Adrenal gland (tissue), 12 donors: ENCODE data around the gene ZNF783. TPM values are rescaled to one million over a fixed set of nuclear protein-coding genes. Genes with fewer than 3 reads are reported as not detected.

Experiments
- DNase-seq, 7 donors: peaks; one replicate each; pipeline ENCODE4 v3.0.0-alpha.2; 2019 to 2020
- H3K27ac ChIP-seq, 5 donors: fragments of 200-600 bp; sonication (generic) in 4 of 5; 1 replicate in 3 of 5; 2 replicates in 2 of 5; pipeline versions ENCODE4 v1.5.1 to v1.8.0; 2016 to 2020; ENCODE audit warnings: mild to moderate bottlenecking in 1 of 5
- H3K27me3 ChIP-seq: fragments of 200-600 bp; 2 replicates; pipeline ENCODE4 v1.8.0; 2021
- H3K36me3 ChIP-seq, 2 donors: fragments of 200-600 bp; replicated peaks in 1 of 2; 1 replicate in 1 of 2; 2 replicates in 1 of 2; pipeline versions ENCODE4 v1.5.1 to v1.8.0; 2018 to 2022
- H3K4me1 ChIP-seq, 2 donors: fragments of 200-600 bp; replicated peaks in 1 of 2; 1 replicate in 1 of 2; 2 replicates in 1 of 2; pipeline versions ENCODE4 v1.5.1 to v1.8.0; 2018 to 2021
- H3K4me3 ChIP-seq, 4 donors: fragments of 200-600 bp; sonication (generic) in 3 of 4; one replicate each; pipeline ENCODE4 v1.5.1; 2016 to 2018
- H3K9me3 ChIP-seq, 3 donors: fragments of 200-600 bp; sonication (generic) in 1 of 3; replicated peaks in 1 of 3; 1 replicate in 2 of 3; 2 replicates in 1 of 3; pipeline versions ENCODE4 v1.5.1 to v1.8.0; 2016 to 2021
- POLR2A ChIP-seq, 2 donors: fragments of 450-650 bp; IDR thresholded peaks; one replicate each; pipeline ENCODE4 v1.6.1; 2017; ENCODE audit warnings: antibody characterized with exemption in 2 of 2, mild to moderate bottlenecking in 2 of 2, moderate library complexity in 1 of 2
- WGBS, 4 donors: extraction: QIAGEN DNeasy Blood & Tissue Kit in 2 of 4; methylation state at CpG; one replicate each; pipeline versions ENCODE4 v1.1.5 to v1.1.7; 2013 to 2017; 5-methylcytosine and 5-hydroxymethylcytosine counted together
- intact Hi-C, 2 donors: fragments of 100-400 bp; cut with DNase I; formaldehyde crosslinking; loops; one replicate each; pipeline versions ENCODE4 v1.14.1 to v1.15.0; 2022 to 2023
- polyA plus RNA-seq, 3 donors: library from polyadenylated mRNA; stranded (reverse); fragments of 200-250 nt in 2 of 3; fragments of 350-450 nt in 1 of 3; fragmentation: Illumina TruSeq in 1 of 3; extraction: RNeasy Lipid Tissue Mini Kit (QIAGEN cat#74804) in 1 of 3; gene quantifications; one replicate each; pipeline ENCODE4 v1.2.3, GENCODE V29; 2013 to 2014
- total RNA-seq, 9 donors: library from RNA; depleted of rRNA in 4 of 9; stranded (reverse); fragments of >200 nt in 4 of 9; fragments of 120-200 nt in 1 of 9; fragmentation: NEBNext Ultra II Directional in 1 of 9; extraction: Animal tissue kit (Norgen Biotek cat#: 25700) in 1 of 9; gene quantifications; one replicate each; pipeline versions ENCODE4 v1.1.0 to v1.2.4, GENCODE V29; 2013 to 2023
- TF ChIP-seq, protein P1 (sequence below), 6 experiments: fragments of 450-650 bp in 4 of 6; fragments of 200-600 bp in 2 of 6; sonication (generic) in 1 of 6; IDR thresholded peaks; 1 replicate in 5 of 6; 2 replicates in 1 of 6; pipeline versions ENCODE4 v1.5.1 to v1.8.0; 2016 to 2021; ENCODE audit warnings: antibody characterized with exemption in 6 of 6, mild to moderate bottlenecking in 2 of 6, moderate library complexity in 1 of 6
- donor health status: healthy with polysubstance abuse.
- donor health status: Bipolar disorder and iron deficiency.
- donor health status: DM: yes; HTN: yes; CAD: no.
- donor health status: DM: no; HTN: no; CAD: no.
- donor health status: DM: no; HTN: no; CAD: no.
- donor health status: DM: yes; HTN: yes; CAD: no.

ZNF783 gene
- total and polyA plus RNA-seq, 12 donors = 3.2 to 23.6 (median 8.5) TPM

DNA sequence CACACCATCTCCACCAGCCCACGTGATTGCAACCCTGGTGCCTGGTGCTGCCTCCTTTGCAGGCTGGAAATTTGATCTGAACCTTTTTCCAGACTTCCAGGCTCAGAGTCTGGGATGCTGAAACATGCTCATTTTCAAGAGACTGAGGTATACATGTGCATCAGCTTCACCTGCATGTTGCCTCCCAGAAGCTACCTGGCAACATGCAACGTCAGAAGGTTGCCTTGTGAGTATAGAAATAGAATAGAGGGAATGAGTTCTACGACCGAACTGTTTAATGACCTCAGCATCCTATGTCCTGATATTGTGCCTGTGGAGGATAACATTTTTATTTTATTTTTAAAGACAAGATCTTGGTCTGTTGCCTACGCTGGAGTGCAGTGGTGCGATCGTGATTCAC lies 24.5 kb upstream of the ZNF783 start:
- Histone ChIP-seq H3K4me3 (no peak overlapping the region), H3K36me3 (no peaks in the 10 kb centered on the region), H3K27ac (no peak overlapping the region), H3K4me1 (peaks cover 10 to 25% of the 10 kb centered on the region in 2 donors), H3K9me3 (no peaks in the 10 kb centered on the region), H3K27me3 (no peaks in the 10 kb centered on the region)
- DNase-seq = no peak
- TF ChIP-seq POLR2A (IDR thresholded peaks at IDR 0.05) = no peak
- TF ChIP-seq, protein P1, sequence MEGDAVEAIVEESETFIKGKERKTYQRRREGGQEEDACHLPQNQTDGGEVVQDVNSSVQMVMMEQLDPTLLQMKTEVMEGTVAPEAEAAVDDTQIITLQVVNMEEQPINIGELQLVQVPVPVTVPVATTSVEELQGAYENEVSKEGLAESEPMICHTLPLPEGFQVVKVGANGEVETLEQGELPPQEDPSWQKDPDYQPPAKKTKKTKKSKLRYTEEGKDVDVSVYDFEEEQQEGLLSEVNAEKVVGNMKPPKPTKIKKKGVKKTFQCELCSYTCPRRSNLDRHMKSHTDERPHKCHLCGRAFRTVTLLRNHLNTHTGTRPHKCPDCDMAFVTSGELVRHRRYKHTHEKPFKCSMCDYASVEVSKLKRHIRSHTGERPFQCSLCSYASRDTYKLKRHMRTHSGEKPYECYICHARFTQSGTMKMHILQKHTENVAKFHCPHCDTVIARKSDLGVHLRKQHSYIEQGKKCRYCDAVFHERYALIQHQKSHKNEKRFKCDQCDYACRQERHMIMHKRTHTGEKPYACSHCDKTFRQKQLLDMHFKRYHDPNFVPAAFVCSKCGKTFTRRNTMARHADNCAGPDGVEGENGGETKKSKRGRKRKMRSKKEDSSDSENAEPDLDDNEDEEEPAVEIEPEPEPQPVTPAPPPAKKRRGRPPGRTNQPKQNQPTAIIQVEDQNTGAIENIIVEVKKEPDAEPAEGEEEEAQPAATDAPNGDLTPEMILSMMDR (IDR thresholded peaks at IDR 0.05) = no peak
- 57 to 67% (median 60%) methylated on average over 7 of the region's 7 CpGs for WGBS, 4 donors
- intact Hi-C loops = no loop called here

DNA sequence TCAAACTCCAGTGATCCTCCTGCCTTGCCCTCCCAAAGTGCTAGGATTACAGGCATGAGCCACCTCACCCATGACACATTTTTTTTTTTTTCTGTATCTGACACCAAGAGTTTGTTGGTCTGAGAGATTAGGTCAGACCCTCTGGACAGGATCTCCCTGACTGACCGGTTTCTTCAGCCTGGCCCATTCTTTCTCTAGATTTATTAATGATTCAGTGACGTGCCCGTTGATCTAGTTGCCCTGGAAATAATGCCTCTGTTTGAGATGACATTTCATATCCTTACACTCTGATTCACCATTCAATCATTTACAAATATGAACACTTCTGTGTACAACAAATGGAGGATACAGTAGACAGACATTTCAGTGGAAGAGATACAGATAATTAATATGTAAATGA lies 23.9 kb upstream of the ZNF783 start:
- Histone ChIP-seq H3K27ac (no peak overlapping the region), H3K4me3 (no peak overlapping the region), H3K36me3 (no peaks in the 10 kb centered on the region), H3K27me3 (no peaks in the 10 kb centered on the region), H3K4me1 (peaks cover 10 to 27% of the 10 kb centered on the region in 2 donors), H3K9me3 (no peaks in the 10 kb centered on the region)
- DNase-seq = no peak
- intact Hi-C loops = no loop called here
- TF ChIP-seq, protein P1 (IDR thresholded peaks at IDR 0.05) = no peak
- no peak for TF ChIP-seq POLR2A (IDR thresholded peaks at IDR 0.05)
- 59 to 68% (median 64%) methylated on average over 3 of the region's 3 CpGs for WGBS, 4 donors

DNA sequence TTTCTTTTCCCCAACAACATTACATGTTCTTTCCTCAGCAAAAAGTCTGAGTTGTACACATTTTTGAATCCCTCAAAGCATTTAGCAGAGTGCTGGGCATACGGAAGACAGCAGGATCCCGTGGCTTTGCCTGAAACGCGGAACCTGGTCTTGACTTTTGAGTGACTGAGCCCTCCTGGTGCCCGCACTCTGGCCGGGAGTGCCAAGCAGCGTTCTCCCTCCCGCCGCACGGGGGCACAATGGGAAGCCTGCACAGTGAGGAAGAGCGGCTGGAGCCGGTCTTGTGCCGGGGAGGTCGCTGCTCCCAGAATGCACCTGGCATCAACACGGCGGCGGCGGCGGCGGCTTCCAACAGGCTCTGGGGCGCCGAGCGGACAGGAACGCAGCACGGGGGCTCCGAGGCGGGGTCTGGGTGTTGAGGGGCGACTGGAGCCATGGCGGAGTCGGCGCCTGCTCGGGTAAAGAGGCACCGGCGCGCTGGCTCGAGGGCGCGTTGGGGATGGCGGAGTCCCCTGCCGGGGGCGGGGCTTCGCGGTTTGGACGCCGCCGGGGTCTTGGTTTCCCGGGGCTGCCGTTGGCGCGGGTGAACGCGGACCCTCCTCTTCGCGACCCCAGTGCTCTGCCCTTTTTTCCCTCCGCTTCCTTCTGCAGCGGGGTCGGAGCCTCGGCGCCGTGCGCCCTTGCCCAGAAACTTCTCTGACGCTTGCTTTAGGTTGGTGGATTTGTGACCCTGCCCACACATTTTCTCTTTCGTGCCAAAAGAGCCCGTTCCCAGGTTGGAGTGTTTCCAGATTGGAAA lies 22.5 kb upstream of the ZNF783 start, which contains the start of gene ZNF212:
Gene ZNF212 (plus strand): TSS at position 307 of the 799 bp plus-strand sequence. CDS start 128 bp downstream, at position 435.
- Histone ChIP-seq H3K36me3 (no peaks in the 10 kb centered on the region), H3K27me3 (no peaks in the 10 kb centered on the region), H3K4me3 (peak within 1 kb of the TSS; percentile 35 to 93 (median 66)), H3K4me1 (peaks cover 10 to 32% of the 10 kb centered on the region in 2 donors), H3K27ac (peak within 1 kb of the TSS in 3 of 5 donors; percentile 60 to 71 (median 69)), H3K9me3 (no peaks in the 10 kb centered on the region)
- TF ChIP-seq, protein P1 (IDR thresholded peaks at IDR 0.05) = peak; percentile 72 to 88 (median 80)
- TF ChIP-seq POLR2A (IDR thresholded peaks at IDR 0.05) = peak in 1 of 2 donors; percentile 63
- 0 to 1% (median 0%) methylated on average over 22 to 64 of the region's 64 CpGs for WGBS, 4 donors
- DNase-seq = peak; percentile 88 to 94 (median 92)
- intact Hi-C loops = no loop called here

DNA sequence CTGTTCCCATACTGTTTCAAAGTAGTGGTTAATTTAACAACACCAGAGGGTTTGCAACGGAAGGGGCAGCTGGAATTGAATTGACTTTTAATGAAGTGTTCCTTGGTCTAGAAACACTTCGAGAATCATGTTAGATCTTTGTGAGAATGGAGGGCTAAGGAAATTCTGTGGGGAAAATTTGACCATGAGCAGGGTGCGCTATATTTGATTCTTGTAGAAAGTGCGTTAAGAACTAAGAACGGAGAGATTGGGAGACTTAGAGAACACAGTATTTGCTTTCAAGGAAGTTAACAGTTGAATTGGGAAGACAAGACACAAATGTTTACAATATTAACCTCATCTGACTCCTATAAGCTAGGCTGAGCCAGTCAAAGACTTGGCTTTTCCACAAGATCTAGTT lies 21.4 kb upstream of the ZNF783 start:
- H3K9me3 ChIP-seq = no peaks in the 10 kb centered on the region
- peak overlapping the region in 1 of 5 donors; percentile 71 for H3K27ac ChIP-seq
- 61 to 71% (median 69%) methylated on average over 5 of the region's 5 CpGs for WGBS, 4 donors
- no peak for DNase-seq
- TF ChIP-seq POLR2A (IDR thresholded peaks at IDR 0.05) = no peak
- TF ChIP-seq, protein P1 (IDR thresholded peaks at IDR 0.05) = no peak
- H3K4me3 ChIP-seq = peak overlapping the region in 1 of 4 donors; percentile 77
- no peaks in the 10 kb centered on the region for H3K27me3 ChIP-seq
- intact Hi-C loops = no loop called here
- no peaks in the 10 kb centered on the region for H3K36me3 ChIP-seq
- peaks cover 10 to 32% of the 10 kb centered on the region in 2 donors for H3K4me1 ChIP-seq
